GM18511 (cell line): ENCODE results near the gene DCC.

Source experiments
- ATAC-seq: cut with Tn5 transposase; IDR thresholded peaks from one replicate; pipeline ENCODE4 v1.9.1; 2021; ENCODE audit warnings: mild to moderate bottlenecking, moderate library complexity; ENCODE audit not compliant: unreplicated experiment

Gene DCC, protein sequence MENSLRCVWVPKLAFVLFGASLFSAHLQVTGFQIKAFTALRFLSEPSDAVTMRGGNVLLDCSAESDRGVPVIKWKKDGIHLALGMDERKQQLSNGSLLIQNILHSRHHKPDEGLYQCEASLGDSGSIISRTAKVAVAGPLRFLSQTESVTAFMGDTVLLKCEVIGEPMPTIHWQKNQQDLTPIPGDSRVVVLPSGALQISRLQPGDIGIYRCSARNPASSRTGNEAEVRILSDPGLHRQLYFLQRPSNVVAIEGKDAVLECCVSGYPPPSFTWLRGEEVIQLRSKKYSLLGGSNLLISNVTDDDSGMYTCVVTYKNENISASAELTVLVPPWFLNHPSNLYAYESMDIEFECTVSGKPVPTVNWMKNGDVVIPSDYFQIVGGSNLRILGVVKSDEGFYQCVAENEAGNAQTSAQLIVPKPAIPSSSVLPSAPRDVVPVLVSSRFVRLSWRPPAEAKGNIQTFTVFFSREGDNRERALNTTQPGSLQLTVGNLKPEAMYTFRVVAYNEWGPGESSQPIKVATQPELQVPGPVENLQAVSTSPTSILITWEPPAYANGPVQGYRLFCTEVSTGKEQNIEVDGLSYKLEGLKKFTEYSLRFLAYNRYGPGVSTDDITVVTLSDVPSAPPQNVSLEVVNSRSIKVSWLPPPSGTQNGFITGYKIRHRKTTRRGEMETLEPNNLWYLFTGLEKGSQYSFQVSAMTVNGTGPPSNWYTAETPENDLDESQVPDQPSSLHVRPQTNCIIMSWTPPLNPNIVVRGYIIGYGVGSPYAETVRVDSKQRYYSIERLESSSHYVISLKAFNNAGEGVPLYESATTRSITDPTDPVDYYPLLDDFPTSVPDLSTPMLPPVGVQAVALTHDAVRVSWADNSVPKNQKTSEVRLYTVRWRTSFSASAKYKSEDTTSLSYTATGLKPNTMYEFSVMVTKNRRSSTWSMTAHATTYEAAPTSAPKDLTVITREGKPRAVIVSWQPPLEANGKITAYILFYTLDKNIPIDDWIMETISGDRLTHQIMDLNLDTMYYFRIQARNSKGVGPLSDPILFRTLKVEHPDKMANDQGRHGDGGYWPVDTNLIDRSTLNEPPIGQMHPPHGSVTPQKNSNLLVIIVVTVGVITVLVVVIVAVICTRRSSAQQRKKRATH (N-terminal part only)

GRCh38 chr18:52339891-52340371, at the start of gene DCC:
DCC (plus strand) TSS chr18:52340197; CDS start chr18:52340788, 591 bp downstream.
- peak; percentile 61 for ATAC-seq

- ATAC-seq: no peak
Observed at GRCh38 chr18:52310651-52311050, 29.3 kb upstream of the DCC start.

DNA sequence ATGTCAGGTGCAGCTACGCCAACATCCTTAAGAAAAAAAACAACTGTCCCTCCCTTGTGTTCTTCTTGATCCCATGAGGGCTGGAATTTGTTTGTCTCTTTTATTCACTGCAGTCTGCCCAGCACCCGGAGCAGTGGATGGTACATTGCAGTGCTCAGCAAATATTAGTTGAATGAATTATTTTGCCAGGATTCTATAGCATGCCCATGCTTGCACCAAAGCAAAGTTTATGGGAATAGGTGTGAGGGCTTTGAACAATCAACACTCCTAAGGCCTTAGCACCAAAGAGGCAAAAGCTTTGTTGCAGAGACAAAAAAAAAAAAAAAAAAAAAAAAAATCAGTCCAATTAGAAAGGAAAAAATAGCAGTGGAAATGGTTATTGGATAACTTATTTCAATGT, 28.7 kb upstream of the DCC start:
- ATAC-seq: no peak

DNA sequence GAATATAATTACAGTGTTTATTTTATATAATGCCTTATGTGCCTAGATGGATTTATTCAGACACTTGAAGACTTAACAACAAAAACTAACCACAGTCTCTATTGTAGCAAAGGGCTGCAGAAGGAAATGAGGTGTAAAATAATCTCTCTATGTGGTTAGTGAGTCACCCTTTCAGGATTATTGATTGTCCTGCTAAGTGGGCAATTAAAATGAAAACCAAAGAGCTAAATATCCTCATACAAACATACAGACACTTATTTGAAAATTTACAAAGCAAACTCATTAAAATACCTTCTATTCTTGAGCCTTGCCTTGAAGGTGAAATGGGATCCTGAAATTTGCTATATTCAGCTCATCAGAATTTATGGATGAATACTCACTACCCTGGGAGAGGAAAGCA, 27.7 kb upstream of the DCC start:
- ATAC-seq: no peak

GRCh38 chr18:52313213-52313612, 26.8 kb upstream of the DCC start:
- no peak for ATAC-seq

DNA sequence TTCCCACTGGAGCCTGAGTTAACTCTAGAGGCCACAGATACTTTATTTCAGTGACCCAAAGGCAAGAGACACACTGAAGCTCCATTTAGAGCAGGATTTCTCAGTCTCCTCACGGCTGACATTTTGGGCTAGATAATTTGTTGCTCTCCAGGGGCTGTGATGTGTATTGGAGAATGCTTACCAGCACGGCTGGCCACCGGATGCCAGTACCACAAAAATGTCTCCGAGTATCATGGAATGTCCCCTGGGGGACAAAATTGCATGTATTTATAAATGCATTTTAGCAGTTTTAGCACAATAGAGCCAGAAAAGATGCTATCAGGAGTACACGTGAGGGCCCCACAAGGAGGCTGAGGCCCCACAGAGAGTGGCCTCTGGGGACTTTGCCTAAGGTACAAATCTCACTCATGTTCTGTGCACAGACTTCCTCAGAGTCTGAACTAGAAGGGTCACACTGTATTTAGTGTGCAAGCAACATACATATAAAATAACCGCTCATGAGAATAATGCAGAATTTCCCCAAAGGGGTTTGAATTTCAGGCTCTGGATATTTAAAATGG, 20.5 kb upstream of the DCC start:
- no peak for ATAC-seq

DNA sequence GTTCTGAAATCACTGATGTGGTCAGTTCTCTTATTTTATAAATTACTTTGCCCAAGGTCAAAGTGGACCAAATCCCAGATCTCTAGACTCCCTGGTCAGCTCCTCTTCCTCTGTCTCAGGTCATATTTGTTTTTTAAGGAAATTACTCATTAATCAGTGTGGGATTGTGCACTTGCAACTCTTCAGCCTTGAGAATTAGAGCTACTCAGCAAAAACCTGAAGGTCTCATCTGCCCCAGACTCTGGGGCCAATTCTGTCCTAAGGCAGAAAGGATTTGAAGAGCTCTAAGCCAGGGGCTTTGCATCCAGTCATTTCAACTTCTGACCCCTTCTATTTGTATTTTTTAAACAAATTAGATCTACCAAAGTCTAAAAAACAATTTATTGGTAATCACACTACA, 17.7 kb upstream of the DCC start:
- ATAC-seq: no peak

DNA sequence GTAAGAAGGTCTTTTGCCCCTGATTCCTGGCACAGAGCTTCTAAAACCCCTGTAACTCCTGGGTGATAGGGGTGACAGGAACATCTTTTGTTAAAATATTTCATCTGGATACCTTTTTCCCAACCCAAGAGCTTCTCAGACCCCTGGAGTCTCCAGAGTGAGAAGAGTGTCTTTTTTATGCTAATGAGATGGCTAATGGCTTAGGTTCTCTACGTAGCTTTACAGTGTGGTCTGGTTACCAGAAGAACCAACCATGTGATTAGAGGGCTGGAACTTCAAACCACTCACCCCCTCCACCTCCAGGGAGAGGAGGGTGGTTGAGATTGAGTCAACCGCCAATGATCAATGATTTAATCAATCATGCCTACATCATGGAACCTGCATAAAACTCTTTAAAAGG, 16.2 kb upstream of the DCC start:
- ATAC-seq: no peak

DNA sequence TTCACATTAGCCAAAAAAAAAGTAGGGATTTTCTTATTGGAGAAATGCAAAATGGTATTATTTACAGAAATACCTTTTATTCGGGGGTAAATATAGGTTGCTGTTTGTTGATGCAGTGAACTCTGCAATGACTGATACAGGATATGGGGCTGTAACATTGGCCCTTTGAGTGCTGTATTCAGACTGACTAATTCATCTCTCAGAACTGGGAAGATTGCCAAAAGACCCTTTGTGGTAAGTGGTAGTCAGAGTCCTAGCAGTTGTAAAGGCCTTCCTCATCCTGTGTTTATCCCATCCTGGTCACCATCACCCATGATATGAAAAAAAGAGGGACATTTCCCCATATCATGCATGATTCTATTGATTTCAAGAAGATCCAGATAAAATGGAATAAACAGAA, 14.0 kb upstream of the DCC start:
- ATAC-seq: no peak

- ATAC-seq: peak; percentile 74
Observed at GRCh38 chr18:52333860-52334259, 6.1 kb upstream of the DCC start.

- ATAC-seq: peak; percentile 84
Observed at GRCh38 chr18:52334307-52334706, 5.7 kb upstream of the DCC start.

- ATAC-seq: no peak
Observed at GRCh38 chr18:52334896-52335295, 5.1 kb upstream of the DCC start.

- ATAC-seq: no peak
Observed at GRCh38 chr18:52337276-52337675, 2.7 kb upstream of the DCC start.

DNA sequence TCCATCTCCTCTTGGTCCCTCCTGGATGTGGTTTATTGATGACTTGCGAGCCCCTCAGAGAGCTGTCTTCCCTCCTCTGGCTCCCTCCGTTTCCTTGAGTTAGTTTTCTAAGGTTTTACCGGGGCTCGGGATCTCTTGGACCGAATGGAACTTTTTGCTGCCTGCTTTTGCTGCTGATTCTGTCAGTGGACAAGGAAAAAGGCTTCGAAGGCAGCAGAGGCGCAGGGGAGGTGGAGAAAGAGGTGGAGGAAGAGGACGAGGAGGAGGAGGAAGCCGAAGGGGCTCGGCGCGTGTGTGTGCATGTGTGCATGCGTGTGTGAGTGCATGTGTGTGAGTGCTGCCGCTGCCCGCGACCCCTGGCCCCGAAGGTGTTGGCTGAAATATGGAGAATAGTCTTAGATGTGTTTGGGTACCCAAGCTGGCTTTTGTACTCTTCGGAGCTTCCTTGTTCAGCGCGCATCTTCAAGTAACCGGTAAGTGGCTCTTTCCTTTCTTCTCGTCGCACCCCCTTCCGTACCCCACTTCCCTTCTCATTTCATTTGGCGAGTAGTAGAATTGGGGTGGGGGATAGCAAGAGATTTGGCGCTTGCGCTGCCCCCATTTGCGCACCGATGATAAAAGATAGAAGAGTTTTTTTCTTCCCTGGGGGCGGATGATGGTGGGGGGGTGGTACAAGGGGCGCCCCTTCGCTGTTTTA, 557 bp downstream of the DCC start:
- no peak for ATAC-seq

DNA sequence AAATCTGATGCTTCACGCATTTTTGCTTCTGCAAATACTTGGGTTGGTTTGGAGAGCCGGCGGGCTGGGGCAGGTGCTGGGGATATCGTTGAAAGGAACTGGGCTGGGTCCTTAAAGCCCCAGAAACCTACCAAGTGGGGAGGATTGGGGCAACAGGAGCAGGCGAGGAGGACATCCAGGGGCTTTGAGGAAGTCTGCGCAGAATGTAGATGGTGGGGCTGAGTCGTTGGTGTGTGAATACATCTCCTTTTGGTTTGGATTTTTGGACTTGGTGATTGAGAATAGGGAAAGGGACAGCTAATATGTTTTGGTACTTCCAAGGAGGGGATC, 1.1 kb downstream of the DCC start:
- ATAC-seq: no peak

DNA sequence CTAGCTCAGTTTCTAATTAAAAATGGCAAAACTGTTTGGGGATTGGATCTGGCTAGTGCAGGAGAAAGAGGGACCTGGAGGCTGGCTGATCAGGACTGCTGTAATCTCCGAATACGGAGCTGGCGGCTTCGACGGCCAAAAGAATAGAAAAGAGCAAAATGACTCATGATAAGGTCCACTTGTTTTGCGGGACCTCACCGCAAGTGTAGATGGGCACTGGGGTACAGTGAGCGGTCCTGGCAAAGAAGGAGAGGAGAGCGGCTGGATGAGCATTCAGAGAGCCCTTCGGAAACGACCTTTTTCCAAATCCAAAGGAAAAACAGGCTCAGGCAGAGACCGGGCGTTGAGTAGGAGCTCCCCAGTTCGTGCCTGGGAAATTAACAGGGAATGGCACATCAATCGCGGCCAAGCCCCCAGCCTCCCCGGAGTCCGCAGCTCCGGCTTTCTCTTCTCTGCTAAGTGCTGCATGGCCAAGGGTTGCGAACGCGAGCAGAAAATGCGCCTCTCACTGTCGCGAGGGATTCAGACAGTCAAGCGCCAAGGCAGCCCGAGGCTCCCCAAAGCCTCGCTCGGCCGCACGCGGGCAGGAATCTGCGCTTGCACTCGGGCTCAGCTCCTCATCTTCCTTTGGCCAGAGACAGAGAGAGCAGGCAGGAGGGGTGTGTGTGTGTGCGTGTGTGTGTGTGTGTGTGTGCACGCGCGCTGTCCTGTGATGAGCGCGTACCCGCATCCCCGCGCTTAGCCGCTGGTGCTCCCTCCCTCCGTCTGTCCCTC, 1.8 kb downstream of the DCC start:
- ATAC-seq: no peak

GRCh38 chr18:52342456-52342855, 2.5 kb downstream of the DCC start:
- ATAC-seq: no peak

DNA sequence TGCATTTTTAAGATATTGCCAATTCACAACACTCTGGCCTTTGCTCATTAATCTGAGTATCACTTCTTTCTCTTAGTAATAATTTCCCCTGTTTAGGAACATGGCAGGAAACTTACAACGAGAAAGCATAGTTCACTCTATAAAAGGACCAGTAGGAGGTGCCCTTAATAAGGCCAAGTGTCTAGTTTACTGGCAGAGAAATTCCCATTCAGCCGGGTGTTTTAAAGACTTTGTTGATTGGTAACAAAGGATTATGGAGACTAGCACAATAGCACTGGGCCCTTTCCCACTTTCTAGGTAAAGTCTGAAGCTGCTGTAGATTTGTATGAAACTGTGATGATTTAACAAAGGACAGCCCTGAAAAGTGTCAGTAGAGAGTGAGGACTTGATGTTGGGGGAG, 3.1 kb downstream of the DCC start:
- ATAC-seq: no peak

- no peak for ATAC-seq
Observed at GRCh38 chr18:52343731-52344340, 3.8 kb downstream of the DCC start.
